HG03280 (cell line): ENCODE data around the gene OR5P2.
"Not testable (repeated sequence)": the region's sequence is repeated elsewhere in the genome, so short reads cannot be mapped to it uniquely, and the experiment has no call there.

Experiments used
- ATAC-seq: cut with Tn5 transposase; IDR thresholded peaks from one replicate; pipeline ENCODE4 v1.9.1; 2021; ENCODE audit warnings: mild to moderate bottlenecking, moderate library complexity; ENCODE audit not compliant: unreplicated experiment

OR5P2 gene, protein sequence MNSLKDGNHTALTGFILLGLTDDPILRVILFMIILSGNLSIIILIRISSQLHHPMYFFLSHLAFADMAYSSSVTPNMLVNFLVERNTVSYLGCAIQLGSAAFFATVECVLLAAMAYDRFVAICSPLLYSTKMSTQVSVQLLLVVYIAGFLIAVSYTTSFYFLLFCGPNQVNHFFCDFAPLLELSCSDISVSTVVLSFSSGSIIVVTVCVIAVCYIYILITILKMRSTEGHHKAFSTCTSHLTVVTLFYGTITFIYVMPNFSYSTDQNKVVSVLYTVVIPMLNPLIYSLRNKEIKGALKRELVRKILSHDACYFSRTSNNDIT

GRCh38 chr11:7796842-7797241 lies at the start of gene OR5P2:
Gene OR5P2, minus strand, starts transcription at chr11:7796942. Its CDS starts 0 bp downstream, at chr11:7796942.
- no peak for ATAC-seq

DNA sequence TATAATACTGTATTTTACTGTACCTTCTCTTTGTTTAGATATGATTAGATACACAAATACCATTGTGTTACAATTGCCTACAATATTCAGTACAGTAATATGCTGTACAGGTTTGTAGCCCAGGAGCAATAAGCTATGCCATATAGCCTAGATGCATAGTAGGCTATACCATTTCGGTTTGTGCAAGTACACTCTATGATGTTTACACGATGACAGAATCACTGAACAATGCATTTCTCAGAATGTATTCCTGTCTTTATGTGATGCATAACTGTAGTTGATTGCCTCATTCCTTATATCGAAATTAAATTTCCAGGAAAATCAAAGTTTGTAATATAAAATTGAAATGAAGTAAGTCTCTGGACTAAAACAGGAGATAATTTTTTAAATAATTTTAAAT lies 49.3 kb upstream of the OR5P2 start:
- no peak for ATAC-seq

- no peak for ATAC-seq
Observed at GRCh38 chr11:7844986-7845385, 48.2 kb upstream of the OR5P2 start.

- ATAC-seq = no peak
Observed at GRCh38 chr11:7844521-7844920, 47.8 kb upstream of the OR5P2 start.

- ATAC-seq = no peak
Observed at GRCh38 chr11:7840578-7840977, 43.8 kb upstream of the OR5P2 start.

DNA sequence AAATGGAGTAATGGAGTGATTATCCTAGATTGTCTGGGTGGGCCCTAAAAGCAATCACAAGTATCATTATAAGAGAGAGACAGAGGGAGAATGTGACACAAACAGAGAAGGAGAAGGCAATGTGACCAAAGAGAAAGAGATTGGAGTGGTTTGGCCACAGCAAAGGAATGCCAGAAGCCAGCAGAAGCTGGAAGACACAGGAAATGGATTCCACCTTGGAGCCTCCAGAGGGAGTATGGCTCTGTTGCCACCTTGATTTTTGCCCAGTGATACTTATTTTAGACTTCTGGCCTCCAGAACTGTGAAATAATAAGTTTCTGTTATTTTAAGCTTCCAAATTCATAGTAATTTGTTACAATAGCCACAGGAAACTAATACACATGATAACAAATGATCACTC lies 36.8 kb upstream of the OR5P2 start:
- ATAC-seq = no peak

DNA sequence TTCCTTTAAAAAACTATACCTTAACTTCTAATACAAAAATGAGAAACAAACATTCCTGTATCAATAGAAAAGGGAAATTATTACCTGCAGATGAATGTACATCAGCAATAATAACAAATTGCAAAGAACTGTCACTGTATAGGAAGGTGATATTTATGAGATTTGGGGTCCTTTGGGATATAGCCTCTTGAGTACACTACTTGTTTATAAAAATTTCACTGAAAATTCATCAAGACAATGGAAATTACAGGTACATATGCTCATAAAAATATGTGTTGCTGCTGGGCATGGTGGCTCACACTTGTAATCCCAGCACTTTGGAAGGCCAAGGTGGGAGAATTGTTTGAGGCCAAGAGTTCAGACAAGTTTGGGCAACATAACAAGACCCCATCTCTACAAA lies 34.0 kb upstream of the OR5P2 start, which contains the start of gene OR5P3:
Gene OR5P3 (minus strand): TSS at position 101 of the 400 bp plus-strand sequence.
- ATAC-seq = no peak

- no peak for ATAC-seq
Observed at GRCh38 chr11:7826324-7826723, 29.6 kb upstream of the OR5P2 start.

GRCh38 chr11:7820417-7820816 lies 23.7 kb upstream of the OR5P2 start:
- not testable (repeated sequence) for ATAC-seq

DNA sequence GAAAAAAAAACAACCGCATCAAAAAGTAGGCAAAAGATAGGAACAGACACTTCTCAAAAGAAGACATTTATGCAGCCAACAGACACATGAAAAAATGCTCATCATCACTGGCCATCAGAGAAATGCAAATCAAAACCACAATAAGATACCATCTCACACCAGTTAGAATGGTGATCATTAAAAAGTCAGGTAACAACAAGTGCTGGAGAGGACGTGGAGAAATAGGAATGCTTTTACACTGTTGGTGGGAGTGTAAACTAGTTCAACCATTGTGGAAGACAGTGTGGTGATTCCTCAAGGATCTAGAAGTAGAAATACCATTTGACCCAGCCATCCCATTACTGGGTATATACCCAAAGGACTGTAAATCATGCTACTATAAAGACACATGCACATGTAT lies 18.2 kb upstream of the OR5P2 start:
- not testable (repeated sequence) for ATAC-seq

DNA sequence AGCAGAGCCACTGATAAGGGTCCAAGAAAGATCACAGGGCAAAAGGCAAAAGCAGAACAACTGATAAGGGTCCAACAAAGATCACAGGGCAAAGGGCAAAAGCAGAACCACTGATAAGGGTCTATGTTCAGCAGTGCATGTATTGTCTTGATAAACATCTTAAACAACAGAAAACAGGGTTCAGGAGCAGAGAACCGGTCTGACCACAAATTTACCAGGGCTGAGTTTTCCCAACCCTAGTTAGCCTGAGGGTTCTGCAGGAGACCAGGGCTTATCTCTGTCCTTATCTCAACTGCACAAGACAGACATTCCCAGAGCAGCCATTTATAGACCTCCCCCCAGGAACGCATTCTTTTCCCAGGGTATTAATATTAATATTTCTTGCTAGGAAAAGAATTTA lies 13.6 kb upstream of the OR5P2 start:
- ATAC-seq = not testable (repeated sequence)

- no peak for ATAC-seq
Observed at GRCh38 chr11:7793233-7793632, 3.5 kb downstream of the OR5P2 start.

- ATAC-seq = peak; percentile 99
Observed at GRCh38 chr11:7787239-7787638, 9.5 kb downstream of the OR5P2 start.

GRCh38 chr11:7775689-7776088 lies 21.1 kb downstream of the OR5P2 start:
- no peak for ATAC-seq

- ATAC-seq = not testable (repeated sequence)
Observed at GRCh38 chr11:7764301-7764700, 32.4 kb downstream of the OR5P2 start.

- no peak for ATAC-seq
Observed at GRCh38 chr11:7759010-7759409, 37.7 kb downstream of the OR5P2 start.

DNA sequence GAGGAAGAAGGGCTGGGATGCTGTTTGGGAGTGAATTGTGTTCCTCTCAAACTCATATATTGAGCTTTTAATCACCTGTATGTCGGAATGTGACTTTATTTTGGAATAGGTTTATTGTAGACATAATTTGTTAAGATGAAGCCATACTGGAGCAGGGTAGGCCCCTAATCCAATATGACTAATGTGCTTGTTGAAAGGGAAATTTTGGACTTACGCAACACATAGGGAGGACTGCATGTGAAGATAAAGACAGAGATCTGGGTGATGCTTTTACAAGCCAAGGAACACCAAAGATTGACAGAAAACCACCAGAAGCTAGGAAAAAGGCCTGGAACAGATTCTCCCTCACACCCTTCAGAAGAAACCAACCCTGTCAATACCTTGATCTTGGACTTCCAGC lies 47.3 kb downstream of the OR5P2 start:
- ATAC-seq = no peak
